ENCODE measurements around the gene CXCL6. TPM values are rescaled to one million over a fixed set of nuclear protein-coding genes. Genes with fewer than 3 reads are reported as not detected.

The CXCL6 gene
- total RNA-seq, 1 donor from 2014 or later, result 16.7 TPM

- Histone ChIP-seq H4K20me1 (ENCODE audit: insufficient read depth, low read length) (no peaks in the 10 kb centered on the region), H3K27me3 (ENCODE audit: insufficient read depth, low read length) (no peaks in the 10 kb centered on the region), H3K4me3 (ENCODE audit: insufficient read depth, low read depth, low read length) (no peak overlapping the region), H3K9ac (ENCODE audit: low read length) (no peak overlapping the region), H3K4me2 (ENCODE audit: low read length) (no peak overlapping the region), H3K4me1 (ENCODE audit: insufficient read depth, low read length) (peaks cover 8% of the 10 kb centered on the region), H2AFZ (ENCODE audit: low read depth, low read length) (no peak overlapping the region), H3K9me3 (ENCODE audit: insufficient read depth, low read depth, low read length) (peaks cover 8% of the 10 kb centered on the region), H3K79me2 (ENCODE audit: insufficient read depth, low read length) (no peaks in the 10 kb centered on the region), H3K36me3 (ENCODE audit: insufficient read depth, low read length) (no peaks in the 10 kb centered on the region), H3K27ac (ENCODE audit: low read depth, low read length) (no peak overlapping the region)
- FAIRE-seq, result peak; percentile 50
- TF ChIP-seq, protein P1, sequence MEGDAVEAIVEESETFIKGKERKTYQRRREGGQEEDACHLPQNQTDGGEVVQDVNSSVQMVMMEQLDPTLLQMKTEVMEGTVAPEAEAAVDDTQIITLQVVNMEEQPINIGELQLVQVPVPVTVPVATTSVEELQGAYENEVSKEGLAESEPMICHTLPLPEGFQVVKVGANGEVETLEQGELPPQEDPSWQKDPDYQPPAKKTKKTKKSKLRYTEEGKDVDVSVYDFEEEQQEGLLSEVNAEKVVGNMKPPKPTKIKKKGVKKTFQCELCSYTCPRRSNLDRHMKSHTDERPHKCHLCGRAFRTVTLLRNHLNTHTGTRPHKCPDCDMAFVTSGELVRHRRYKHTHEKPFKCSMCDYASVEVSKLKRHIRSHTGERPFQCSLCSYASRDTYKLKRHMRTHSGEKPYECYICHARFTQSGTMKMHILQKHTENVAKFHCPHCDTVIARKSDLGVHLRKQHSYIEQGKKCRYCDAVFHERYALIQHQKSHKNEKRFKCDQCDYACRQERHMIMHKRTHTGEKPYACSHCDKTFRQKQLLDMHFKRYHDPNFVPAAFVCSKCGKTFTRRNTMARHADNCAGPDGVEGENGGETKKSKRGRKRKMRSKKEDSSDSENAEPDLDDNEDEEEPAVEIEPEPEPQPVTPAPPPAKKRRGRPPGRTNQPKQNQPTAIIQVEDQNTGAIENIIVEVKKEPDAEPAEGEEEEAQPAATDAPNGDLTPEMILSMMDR (IDR thresholded peaks at IDR 0.05; ENCODE audit: insufficient read depth, low read depth, low read length), result no peak
- TF ChIP-seq EZH2 (IDR thresholded peaks at IDR 0.05; ENCODE audit: insufficient read depth, low read length), result no peak
- Mint-ChIP-seq H3K36me3 (ENCODE audit: low read depth, unreplicated experiment) (no peaks in the 10 kb centered on the region), H3K4me3 (ENCODE audit: unreplicated experiment) (no peak overlapping the region), H3K9me3 (ENCODE audit: unreplicated experiment) (peaks cover 10% of the 10 kb centered on the region), H3K27ac (ENCODE audit: unreplicated experiment) (no peak overlapping the region), H3K4me1 (ENCODE audit: low read depth, unreplicated experiment) (peaks cover 29% of the 10 kb centered on the region), H3K27me3 (ENCODE audit: low read depth, unreplicated experiment) (no peaks in the 10 kb centered on the region)
- peak; percentile 70 for DNase-seq (ENCODE audit: low read depth)
These were observed 20.0 kb downstream of the CXCL6 start for GRCh38 chr4:73856518-73856917.

- no peaks in the 10 kb centered on the region for H3K27me3 ChIP-seq (ENCODE audit: insufficient read depth, low read length)
- H2AFZ ChIP-seq (ENCODE audit: low read depth, low read length), result no peak overlapping the region
- FAIRE-seq (no peak), DNase-seq (ENCODE audit: low read depth) (peak; percentile 93)
- no peak for TF ChIP-seq EZH2 (IDR thresholded peaks at IDR 0.05; ENCODE audit: insufficient read depth, low read length)
- TF ChIP-seq, protein P1 (IDR thresholded peaks at IDR 0.05; ENCODE audit: insufficient read depth, low read depth, low read length), result no peak
- Mint-ChIP-seq H3K27ac (ENCODE audit: unreplicated experiment) (peak overlapping the region; percentile 78), H3K27me3 (ENCODE audit: low read depth, unreplicated experiment) (no peaks in the 10 kb centered on the region), H3K4me1 (ENCODE audit: low read depth, unreplicated experiment) (peaks cover 35% of the 10 kb centered on the region), H3K9me3 (ENCODE audit: unreplicated experiment) (peaks cover 10% of the 10 kb centered on the region), H3K4me3 (ENCODE audit: unreplicated experiment) (no peak overlapping the region), H3K36me3 (ENCODE audit: low read depth, unreplicated experiment) (no peaks in the 10 kb centered on the region)
- no peaks in the 10 kb centered on the region for H3K36me3 ChIP-seq (ENCODE audit: insufficient read depth, low read length)
- H3K9ac ChIP-seq (ENCODE audit: low read length), result no peak overlapping the region
- no peak overlapping the region for H3K4me2 ChIP-seq (ENCODE audit: low read length)
- H3K4me1 ChIP-seq (ENCODE audit: insufficient read depth, low read length), result peaks cover 8% of the 10 kb centered on the region
- H3K79me2 ChIP-seq (ENCODE audit: insufficient read depth, low read length), result no peaks in the 10 kb centered on the region
- H3K9me3 ChIP-seq (ENCODE audit: insufficient read depth, low read depth, low read length), result peaks cover 8% of the 10 kb centered on the region
- no peak overlapping the region for H3K4me3 ChIP-seq (ENCODE audit: insufficient read depth, low read depth, low read length)
- H4K20me1 ChIP-seq (ENCODE audit: insufficient read depth, low read length), result no peaks in the 10 kb centered on the region
- H3K27ac ChIP-seq (ENCODE audit: low read depth, low read length), result no peak overlapping the region
These were observed 23.2 kb downstream of the CXCL6 start for GRCh38 chr4:73859614-73860088.

GRCh38 chr4:73860181-73860580, 23.7 kb downstream of the CXCL6 start:
- no peaks in the 10 kb centered on the region for H3K79me2 ChIP-seq (ENCODE audit: insufficient read depth, low read length)
- Mint-ChIP-seq H3K4me1 (ENCODE audit: low read depth, unreplicated experiment) (peaks cover 31% of the 10 kb centered on the region), H3K36me3 (ENCODE audit: low read depth, unreplicated experiment) (no peaks in the 10 kb centered on the region), H3K9me3 (ENCODE audit: unreplicated experiment) (peaks cover 10% of the 10 kb centered on the region), H3K27me3 (ENCODE audit: low read depth, unreplicated experiment) (no peaks in the 10 kb centered on the region), H3K27ac (ENCODE audit: unreplicated experiment) (peak overlapping the region; percentile 78), H3K4me3 (ENCODE audit: unreplicated experiment) (no peak overlapping the region)
- no peak overlapping the region for H3K4me3 ChIP-seq (ENCODE audit: insufficient read depth, low read depth, low read length)
- H3K4me2 ChIP-seq (ENCODE audit: low read length), result no peak overlapping the region
- no peak for FAIRE-seq
- peaks cover 8% of the 10 kb centered on the region for H3K4me1 ChIP-seq (ENCODE audit: insufficient read depth, low read length)
- H2AFZ ChIP-seq (ENCODE audit: low read depth, low read length), result no peak overlapping the region
- no peaks in the 10 kb centered on the region for H3K36me3 ChIP-seq (ENCODE audit: insufficient read depth, low read length)
- TF ChIP-seq, protein P1 (IDR thresholded peaks at IDR 0.05; ENCODE audit: insufficient read depth, low read depth, low read length), result no peak
- TF ChIP-seq EZH2 (IDR thresholded peaks at IDR 0.05; ENCODE audit: insufficient read depth, low read length), result no peak
- no peaks in the 10 kb centered on the region for H4K20me1 ChIP-seq (ENCODE audit: insufficient read depth, low read length)
- no peak for DNase-seq (ENCODE audit: low read depth)
- peaks cover 8% of the 10 kb centered on the region for H3K9me3 ChIP-seq (ENCODE audit: insufficient read depth, low read depth, low read length)
- no peaks in the 10 kb centered on the region for H3K27me3 ChIP-seq (ENCODE audit: insufficient read depth, low read length)
- H3K9ac ChIP-seq (ENCODE audit: low read length), result no peak overlapping the region
- no peak overlapping the region for H3K27ac ChIP-seq (ENCODE audit: low read depth, low read length)

Measured in astrocyte (in vitro differentiated cells and primary cell).